AG04449 (cell line): Measurements from ENCODE around the gene SDF2L1.
"Not testable (repeated sequence)": the region's sequence is repeated elsewhere in the genome, so short reads cannot be mapped to it uniquely, and the experiment has no call there.

Source experiments
- CTCF ChIA-PET: fragments of 350-600 bp; formaldehyde crosslinking; extraction: SDS; loops from one replicate; lab custom pipeline; 2021; ENCODE audit warnings: antibody characterized with exemption; lab: Yijun Ruan, JAX
- POLR2A ChIA-PET: fragments of 400-600, 350-600 bp; formaldehyde crosslinking; extraction: SDS; loops from one replicate; lab custom pipeline; 2020; ENCODE audit warnings: antibody characterized with exemption, inconsistent platforms; lab: Yijun Ruan, JAX
- DNase-seq: peaks from one replicate; pipeline ENCODE4 v3.0.0-alpha.2; 2010; ENCODE audit warnings: low read depth, low spot score
- H3K4me3 ChIP-seq: 2 replicates; pipeline ENCODE4 v1.5.1; 2011; ENCODE audit warnings: low read depth, mild to moderate bottlenecking, control low read depth, low read length
- TF ChIP-seq, protein P1 (sequence below): IDR thresholded peaks from one replicate; pipeline ENCODE4 v1.5.1; 2011; ENCODE audit warnings: mild to moderate bottlenecking, moderate library complexity, low read length, control low read depth, inconsistent platforms; ENCODE audit not compliant: insufficient read depth; ENCODE audit errors: missing control alignments

The SDF2L1 gene

DNA sequence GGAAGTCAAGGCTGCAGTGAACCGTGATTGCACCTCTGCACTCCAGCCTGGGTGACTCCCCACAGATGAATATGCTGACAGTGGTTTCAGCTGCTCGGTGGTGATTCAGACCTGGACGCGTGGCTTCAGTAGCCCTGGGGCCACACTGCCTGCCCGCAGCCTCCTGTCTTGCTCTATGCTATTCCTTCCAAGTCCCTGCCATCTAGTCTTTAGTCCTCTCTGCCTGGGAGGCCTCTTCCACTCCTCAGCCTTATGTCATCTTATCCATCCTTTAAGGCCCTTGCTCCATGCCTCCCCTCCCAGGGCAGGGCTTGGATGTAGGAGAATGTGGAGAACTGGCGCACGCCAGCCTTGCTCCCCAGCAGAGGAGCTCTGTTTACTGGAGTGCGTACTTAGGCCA is 35.3 kb upstream of the SDF2L1 start:
- CTCF ChIA-PET: interaction anchor here (1.1 to 4.4 kb wide), 3 partner anchors 12 to 62 kb away, joined by 3 to 19 read pairs (median 6); partner anchors contain the start of gene YDJC

DNA sequence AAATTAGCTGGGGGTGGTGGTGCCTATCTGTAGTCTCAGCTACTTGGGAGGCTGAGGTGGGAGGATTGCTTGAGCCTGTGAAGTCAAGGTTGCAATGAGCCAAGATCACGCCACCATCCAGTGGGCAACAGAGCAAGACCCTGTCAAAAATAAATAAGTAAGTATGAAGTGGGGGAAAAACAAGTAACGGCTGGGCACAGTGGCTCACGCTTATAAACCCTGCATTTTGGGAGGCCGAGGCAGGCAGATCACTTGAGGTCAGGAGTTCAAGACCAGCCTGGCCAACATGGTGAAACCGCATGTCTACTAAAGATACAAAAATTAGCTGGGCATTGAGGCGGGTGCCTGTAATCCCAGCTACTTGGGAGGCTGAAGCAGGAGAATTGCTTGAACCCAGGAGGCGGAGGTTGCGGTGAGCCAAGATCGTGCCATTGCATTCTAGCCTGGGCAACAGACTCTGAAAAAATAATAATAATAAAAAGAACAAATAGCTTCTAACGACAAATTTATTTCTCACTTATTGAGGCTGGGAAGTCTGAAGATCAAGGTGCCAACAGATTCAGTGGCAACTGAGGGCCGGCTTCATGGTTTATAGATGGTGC is 32.4 kb upstream of the SDF2L1 start:
- DNase-seq, H3K4me3 ChIP-seq: not testable (repeated sequence)
- ChIA-PET POLR2A (interaction anchor here (1.0 kb wide), 1 partner anchor 7 kb away, joined by 4 read pairs; no protein-coding TSS in a partner anchor), CTCF (interaction anchor here (1.0 to 4.2 kb wide), 5 partner anchors 9 to 41 kb away, joined by 3 to 19 read pairs (median 3); partner anchors contain the start of gene YDJC)

More for the DNA sequence above, 35.3 kb upstream of the SDF2L1 start:
- TF ChIP-seq, protein P1, sequence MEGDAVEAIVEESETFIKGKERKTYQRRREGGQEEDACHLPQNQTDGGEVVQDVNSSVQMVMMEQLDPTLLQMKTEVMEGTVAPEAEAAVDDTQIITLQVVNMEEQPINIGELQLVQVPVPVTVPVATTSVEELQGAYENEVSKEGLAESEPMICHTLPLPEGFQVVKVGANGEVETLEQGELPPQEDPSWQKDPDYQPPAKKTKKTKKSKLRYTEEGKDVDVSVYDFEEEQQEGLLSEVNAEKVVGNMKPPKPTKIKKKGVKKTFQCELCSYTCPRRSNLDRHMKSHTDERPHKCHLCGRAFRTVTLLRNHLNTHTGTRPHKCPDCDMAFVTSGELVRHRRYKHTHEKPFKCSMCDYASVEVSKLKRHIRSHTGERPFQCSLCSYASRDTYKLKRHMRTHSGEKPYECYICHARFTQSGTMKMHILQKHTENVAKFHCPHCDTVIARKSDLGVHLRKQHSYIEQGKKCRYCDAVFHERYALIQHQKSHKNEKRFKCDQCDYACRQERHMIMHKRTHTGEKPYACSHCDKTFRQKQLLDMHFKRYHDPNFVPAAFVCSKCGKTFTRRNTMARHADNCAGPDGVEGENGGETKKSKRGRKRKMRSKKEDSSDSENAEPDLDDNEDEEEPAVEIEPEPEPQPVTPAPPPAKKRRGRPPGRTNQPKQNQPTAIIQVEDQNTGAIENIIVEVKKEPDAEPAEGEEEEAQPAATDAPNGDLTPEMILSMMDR: no peak
- POLR2A ChIA-PET: interaction anchor here (0.7 kb wide), 1 partner anchor 26 kb away, joined by 3 read pairs; no protein-coding TSS in a partner anchor
- H3K4me3 ChIP-seq: no peak overlapping the region
- DNase-seq: no peak

DNA sequence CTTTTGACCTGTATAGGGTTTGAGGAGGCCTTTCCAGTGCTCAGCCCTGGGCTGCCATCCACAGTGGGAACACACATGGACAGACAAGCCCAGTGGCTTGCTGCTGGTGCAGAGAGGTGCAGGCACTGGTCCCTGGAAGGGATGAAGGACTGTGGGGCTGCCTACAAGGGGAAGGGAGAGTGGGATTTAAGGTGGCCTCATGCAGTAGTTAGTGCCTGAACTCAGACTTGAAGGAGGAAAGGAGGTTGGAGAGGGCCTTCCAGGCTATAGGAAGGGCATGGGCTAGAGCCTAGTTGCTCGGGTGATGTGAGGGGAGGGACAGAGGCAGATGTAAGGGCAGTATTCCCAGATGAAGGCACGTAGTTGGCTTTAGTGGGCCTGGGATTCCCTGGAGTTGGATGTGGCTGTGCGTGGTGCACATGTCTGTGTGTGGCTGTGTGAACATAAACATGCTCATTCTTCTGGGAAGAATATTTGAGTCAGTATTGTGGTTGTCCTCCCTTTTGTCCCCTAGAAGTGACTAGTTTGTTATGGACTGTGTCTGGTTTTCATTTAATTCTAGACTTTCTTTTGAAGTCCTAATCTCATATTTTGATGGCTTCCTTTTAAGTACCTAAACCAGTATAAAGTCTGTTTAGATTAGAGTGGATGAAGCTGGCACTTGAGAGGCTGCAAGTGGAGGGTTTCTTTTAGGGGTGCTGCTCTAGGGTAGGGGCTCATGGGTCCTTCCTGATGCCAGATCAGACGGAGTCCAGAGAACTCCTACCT is 30.7 kb upstream of the SDF2L1 start:
- no peak for DNase-seq
- POLR2A ChIA-PET: no interaction called here
- CTCF ChIA-PET: interaction anchor here (1.4 to 4.2 kb wide), 2 partner anchors 18 to 31 kb away, joined by 4 to 19 read pairs; partner anchors contain the start of genes SDF2L1 and YDJC

DNA sequence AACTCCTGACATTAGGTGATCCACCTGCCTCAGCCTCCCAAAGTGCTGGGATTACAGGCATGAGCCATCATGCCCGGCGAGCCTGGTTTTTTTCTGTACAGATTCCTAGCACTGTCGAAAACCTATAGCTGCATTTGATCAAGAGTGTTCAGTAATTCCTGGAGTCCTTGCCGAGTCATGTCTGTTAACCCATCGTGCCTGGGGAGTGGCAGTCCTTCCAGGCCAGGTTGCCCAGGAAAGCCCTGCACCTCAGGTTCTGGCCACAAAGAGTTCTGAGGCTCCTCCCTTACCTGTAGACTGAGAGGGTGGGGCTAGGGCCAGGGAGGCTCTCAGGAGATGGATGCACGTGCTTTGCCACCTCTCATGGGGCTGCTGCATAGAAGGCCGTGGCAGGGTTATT is 29.2 kb upstream of the SDF2L1 start:
- ChIA-PET POLR2A (no interaction called here), CTCF (interaction anchor here (1.4 to 2.5 kb wide), 4 partner anchors 11 to 34 kb away, joined by 3 to 14 read pairs (median 6); partner anchors contain the start of genes SDF2L1 and YDJC)
- TF ChIP-seq, protein P1: no peak
- no peak overlapping the region for H3K4me3 ChIP-seq
- no peak for DNase-seq

More for the DNA sequence above, 30.7 kb upstream of the SDF2L1 start:
- TF ChIP-seq, protein P1: no peak
- no peak overlapping the region for H3K4me3 ChIP-seq

DNA sequence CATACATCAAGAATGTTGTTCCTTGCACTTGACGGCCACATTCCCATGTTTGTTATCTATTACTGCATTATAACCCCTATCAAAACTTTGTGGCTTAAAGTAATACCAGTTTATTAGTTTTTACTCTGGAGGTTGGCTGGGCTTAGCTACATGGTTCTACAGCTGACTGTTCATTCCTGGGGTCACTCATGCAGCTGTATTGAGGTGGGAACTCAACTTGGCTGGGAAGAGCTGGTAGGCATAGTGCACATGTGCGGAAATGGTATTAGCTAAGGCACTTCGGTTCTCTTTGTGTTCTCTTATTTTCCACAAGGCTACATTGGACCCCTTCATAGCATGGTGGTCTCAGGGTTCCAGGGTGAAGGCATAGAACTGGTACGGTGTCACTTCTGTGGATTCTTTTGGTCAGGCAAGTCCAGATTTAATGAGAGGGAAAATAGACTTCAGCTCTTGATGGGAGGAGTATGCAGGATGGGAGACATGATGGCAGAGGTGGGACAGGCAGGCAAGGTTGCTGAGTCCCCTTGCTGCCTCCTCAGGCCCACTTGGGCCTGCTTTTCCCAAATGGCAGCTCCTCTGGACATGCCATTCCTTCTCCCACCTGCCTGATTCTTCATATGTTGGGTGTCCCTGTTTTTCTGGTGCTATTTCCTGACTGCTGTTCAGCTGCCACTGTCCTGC is 28.4 kb upstream of the SDF2L1 start:
- ChIA-PET CTCF (interaction anchor here (1.2 to 2.5 kb wide), 5 partner anchors 10 to 38 kb away, joined by 3 to 14 read pairs (median 6); partner anchors contain the start of genes SDF2L1 and YDJC), POLR2A (interaction anchor here (0.6 to 1.0 kb wide), 2 partner anchors 12 to 31 kb away, joined by 3 read pairs; no protein-coding TSS in a partner anchor)
- TF ChIP-seq, protein P1: no peak
- DNase-seq: no peak
- no peak overlapping the region for H3K4me3 ChIP-seq

DNA sequence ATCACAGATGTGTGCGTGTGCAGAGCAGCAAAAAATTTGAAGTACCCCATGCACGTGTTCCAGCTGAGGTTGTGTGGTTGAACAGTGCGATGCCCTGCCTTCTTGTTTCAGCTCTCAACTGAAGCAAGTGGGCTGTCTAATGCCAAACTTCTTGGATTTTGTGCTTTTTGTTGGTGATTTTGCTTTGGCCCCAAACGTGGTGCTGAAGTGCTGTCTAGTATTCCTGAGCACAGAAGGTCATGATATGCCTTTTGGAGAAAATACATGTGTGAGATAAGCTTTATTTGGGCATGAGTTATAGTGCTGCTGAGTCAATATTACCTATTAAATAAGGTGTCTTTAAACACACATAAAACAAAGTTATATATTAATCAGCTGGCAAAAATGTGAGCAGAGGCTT is 26.4 kb upstream of the SDF2L1 start:
- TF ChIP-seq, protein P1: no peak
- POLR2A ChIA-PET: no interaction called here
- H3K4me3 ChIP-seq: no peak overlapping the region
- no peak for DNase-seq
- CTCF ChIA-PET: interaction anchor here (1.2 to 1.5 kb wide), 4 partner anchors 13 to 30 kb away, joined by 5 to 8 read pairs (median 6); partner anchors contain the start of genes SDF2L1 and YDJC

DNA sequence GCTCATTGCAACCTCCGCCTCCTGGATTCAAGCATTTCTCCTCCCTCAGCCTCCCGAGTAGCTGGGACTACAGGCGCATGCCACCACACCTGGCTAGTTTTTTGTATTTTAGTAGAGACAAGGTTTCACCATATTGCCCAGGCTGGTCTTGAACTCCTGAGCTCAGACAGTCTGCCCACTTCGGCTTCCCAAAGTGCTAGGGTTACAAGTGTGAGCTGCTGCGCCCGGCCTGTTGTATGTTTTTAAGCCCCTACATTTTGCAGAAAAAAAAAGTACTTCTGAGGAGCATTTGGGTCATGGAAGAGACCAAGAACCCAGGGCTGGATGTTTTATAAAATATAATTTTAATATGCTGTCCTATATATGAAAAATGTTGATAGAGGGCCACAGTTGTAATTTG is 24.8 kb upstream of the SDF2L1 start:
- CTCF ChIA-PET: interaction anchor here (1.0 to 5.3 kb wide), 2 partner anchors 12 to 29 kb away, joined by 3 to 41 read pairs; partner anchors contain the start of gene YDJC
- POLR2A ChIA-PET, DNase-seq, H3K4me3 ChIP-seq: not testable (repeated sequence)
